HepG2 (cell line): ENCODE measurements around the gene TENT5A. TPM values are rescaled to one million over a fixed set of nuclear protein-coding genes. Genes with fewer than 3 reads are reported as not detected.
A peak's percentile ranks its signal among the peaks of the same experiment; 100 is the strongest.

Experiments used
- BCL6 ChIP-seq: IDR thresholded peaks from 2 replicates; pipeline ENCODE4 v1.6.1; 2016; ENCODE audit warnings: missing genetic modification reagents, missing compliant biosample characterization
- EED ChIP-seq: sonication (generic); formaldehyde crosslinking; IDR thresholded peaks from 2 replicates; pipeline ENCODE4 v1.5.0; 2020; ENCODE audit warnings: mild to moderate bottlenecking, missing genetic modification reagents
- GZF1 ChIP-seq: sonication (generic); formaldehyde crosslinking; IDR thresholded peaks from 2 replicates; pipeline ENCODE4 v1.5.1; 2020; ENCODE audit warnings: mild to moderate bottlenecking, missing genetic modification reagents
- JUNB ChIP-seq: sonication (generic); formaldehyde crosslinking; IDR thresholded peaks from 2 replicates; pipeline ENCODE4 v1.8.0; 2022; ENCODE audit warnings: missing genetic modification reagents, mild to moderate bottlenecking, borderline replicate concordance
- LCORL ChIP-seq, 2 experiments: fragments of 450-650 bp in 1 of 2; sonication (generic) in 1 of 2; formaldehyde crosslinking in 1 of 2; IDR thresholded peaks; 2 replicates each; pipeline versions ENCODE4 v1.5.0 to v1.6.1; 2017 to 2020; ENCODE audit warnings: antibody characterized with exemption in 1 of 2, missing genetic modification reagents in 1 of 2
- PAF1 ChIP-seq: IDR thresholded peaks from 2 replicates; pipeline ENCODE4 v1.6.1; 2016; ENCODE audit warnings: missing genetic modification reagents, missing compliant biosample characterization
- PITX1 ChIP-seq: sonication (generic); formaldehyde crosslinking; IDR thresholded peaks from 2 replicates; pipeline ENCODE4 v1.5.1; 2020; ENCODE audit warnings: mild to moderate bottlenecking, missing genetic modification reagents
- U2AF2 ChIP-seq: fragments of 200-400 bp; formaldehyde crosslinking; IDR thresholded peaks from 2 replicates; pipeline ENCODE4 v1.6.1; 2017; ENCODE audit warnings: low read depth, mild to moderate bottlenecking, low read length
- ZNF556 ChIP-seq: sonication (generic); formaldehyde crosslinking; IDR thresholded peaks from 2 replicates; pipeline ENCODE4 v1.4.0; 2020; ENCODE audit warnings: mild to moderate bottlenecking, missing genetic modification reagents, borderline replicate concordance
- ZNF879 ChIP-seq: sonication (generic); formaldehyde crosslinking; IDR thresholded peaks from 2 replicates; pipeline ENCODE4 v1.8.1; 2023; ENCODE audit warnings: missing genetic modification reagents
- ZNF891 ChIP-seq: sonication (generic); formaldehyde crosslinking; IDR thresholded peaks from 2 replicates; pipeline ENCODE4 v1.5.0; 2020; ENCODE audit warnings: mild to moderate bottlenecking, missing genetic modification reagents
- polyA plus RNA-seq, 8 experiments: library from polyadenylated mRNA; depleted of rRNA in 3 of 8; stranded (reverse) in 7 of 8; unstranded in 1 of 8; fragments of >200 nt; fragmentation: Illumina TruSeq in 4 of 8; extraction: Trizol in 4 of 8; gene quantifications; 2 replicates each; pipeline versions ENCODE4 v1.2.1 to v1.2.3, GENCODE V29; 2011 to 2016; ENCODE audit warnings: low read depth in 4 of 8, missing spikeins in 1 of 8, mixed read lengths in 1 of 8; ENCODE audit not compliant: insufficient read depth in 1 of 8
- total RNA-seq, 5 experiments: library from RNA; depleted of rRNA; stranded (reverse); fragments of >200 nt; fragmentation: Illumina TruSeq; extraction: Trizol; gene quantifications; 2 replicates each; pipeline ENCODE4 v1.2.3, GENCODE V29; 2016; ENCODE audit warnings: low read depth in 1 of 5
- TF ChIP-seq, protein P1 (sequence below), 2 experiments: sonication (generic) in 1 of 2; formaldehyde crosslinking in 1 of 2; IDR thresholded peaks; 2 replicates each; pipeline versions ENCODE4 v1.4.0 to v1.6.1; 2018 to 2020; ENCODE audit warnings: missing genetic modification reagents in 2 of 2, borderline replicate concordance in 1 of 2, low read depth in 1 of 2, mild to moderate bottlenecking in 1 of 2, missing biosample characterization in 1 of 2
- TF ChIP-seq, protein P2 (sequence below): sonication (generic); formaldehyde crosslinking; IDR thresholded peaks from 2 replicates; pipeline ENCODE4 v1.5.0; 2020; ENCODE audit warnings: missing genetic modification reagents
- TF ChIP-seq, protein P3 (sequence below): sonication (generic); formaldehyde crosslinking; IDR thresholded peaks from 2 replicates; pipeline ENCODE4 v1.5.0; 2020; ENCODE audit warnings: mild to moderate bottlenecking, missing genetic modification reagents, borderline replicate concordance
- TF ChIP-seq, protein P4 (sequence below): IDR thresholded peaks from 2 replicates; pipeline ENCODE4 v1.6.1; 2012; ENCODE audit warnings: inconsistent platforms
- TF ChIP-seq, protein P5 (sequence below): sonication (generic); formaldehyde crosslinking; IDR thresholded peaks from 2 replicates; pipeline ENCODE4 v1.5.0; 2020; ENCODE audit warnings: mild to moderate bottlenecking, missing genetic modification reagents, borderline replicate concordance
- TF ChIP-seq, protein P6 (sequence below): IDR thresholded peaks from 2 replicates; pipeline ENCODE4 v1.6.1; 2016

TENT5A gene
- total and polyA plus RNA-seq, 2 of the 13 experiments (the other 11 are each of a cell fraction or from before 2014, with no cell fraction given), result 8.0 to 13.8 TPM

DNA sequence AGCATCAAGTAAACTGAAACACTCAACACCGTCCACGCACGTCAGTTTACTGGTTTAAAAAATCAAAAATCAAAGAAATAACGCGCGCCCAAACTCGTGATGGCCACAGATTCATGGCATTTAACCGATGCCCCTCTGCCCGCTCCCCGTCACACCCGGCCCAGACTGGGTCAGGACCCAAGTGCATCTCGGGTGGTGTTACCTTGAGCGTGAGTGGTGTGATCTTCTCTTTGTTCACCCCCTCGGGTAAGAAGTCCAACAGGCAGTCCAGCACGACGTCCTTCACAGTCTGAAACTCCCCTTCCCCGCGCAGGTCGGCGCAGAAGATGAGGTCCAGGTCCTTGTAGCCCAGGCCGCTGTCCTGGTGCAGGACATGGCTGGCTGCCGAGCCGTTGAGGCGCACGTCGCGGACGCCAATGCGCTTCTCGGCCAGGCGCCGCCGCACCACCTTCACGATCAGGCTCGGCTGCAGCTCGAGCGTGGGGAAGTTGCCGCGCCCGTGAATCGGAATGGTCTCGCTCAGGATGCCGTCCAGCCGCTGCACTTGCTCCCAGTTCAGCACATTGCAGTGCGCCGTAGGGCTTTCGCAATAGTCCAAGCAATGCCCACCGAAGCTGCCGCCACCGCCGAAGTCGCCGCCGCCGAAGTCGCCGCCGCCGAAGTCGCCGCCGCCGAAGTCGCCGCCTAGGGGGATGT is 945 bp downstream of the TENT5A start (continued):
- TF ChIP-seq, protein P1, sequence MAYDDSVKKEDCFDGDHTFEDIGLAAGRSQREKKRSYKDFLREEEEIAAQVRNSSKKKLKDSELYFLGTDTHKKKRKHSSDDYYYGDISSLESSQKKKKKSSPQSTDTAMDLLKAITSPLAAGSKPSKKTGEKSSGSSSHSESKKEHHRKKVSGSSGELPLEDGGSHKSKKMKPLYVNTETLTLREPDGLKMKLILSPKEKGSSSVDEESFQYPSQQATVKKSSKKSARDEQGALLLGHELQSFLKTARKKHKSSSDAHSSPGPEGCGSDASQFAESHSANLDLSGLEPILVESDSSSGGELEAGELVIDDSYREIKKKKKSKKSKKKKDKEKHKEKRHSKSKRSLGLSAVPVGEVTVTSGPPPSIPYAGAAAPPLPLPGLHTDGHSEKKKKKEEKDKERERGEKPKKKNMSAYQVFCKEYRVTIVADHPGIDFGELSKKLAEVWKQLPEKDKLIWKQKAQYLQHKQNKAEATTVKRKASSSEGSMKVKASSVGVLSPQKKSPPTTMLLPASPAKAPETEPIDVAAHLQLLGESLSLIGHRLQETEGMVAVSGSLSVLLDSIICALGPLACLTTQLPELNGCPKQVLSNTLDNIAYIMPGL (CRISPR knock-in tag; IDR thresholded peaks at IDR 0.05; ENCODE audit: borderline replicate concordance in 1 of 2, low read depth in 1 of 2), result peak in 1 of 2 experiments; percentile 36; a peak in 1 of 4 replicates
- TF ChIP-seq JUNB, result no peak
- TF ChIP-seq U2AF2, result no peak
- TF ChIP-seq ZNF879, result no peak; the same call in 1 of the 2 replicates
- TF ChIP-seq, protein P2, sequence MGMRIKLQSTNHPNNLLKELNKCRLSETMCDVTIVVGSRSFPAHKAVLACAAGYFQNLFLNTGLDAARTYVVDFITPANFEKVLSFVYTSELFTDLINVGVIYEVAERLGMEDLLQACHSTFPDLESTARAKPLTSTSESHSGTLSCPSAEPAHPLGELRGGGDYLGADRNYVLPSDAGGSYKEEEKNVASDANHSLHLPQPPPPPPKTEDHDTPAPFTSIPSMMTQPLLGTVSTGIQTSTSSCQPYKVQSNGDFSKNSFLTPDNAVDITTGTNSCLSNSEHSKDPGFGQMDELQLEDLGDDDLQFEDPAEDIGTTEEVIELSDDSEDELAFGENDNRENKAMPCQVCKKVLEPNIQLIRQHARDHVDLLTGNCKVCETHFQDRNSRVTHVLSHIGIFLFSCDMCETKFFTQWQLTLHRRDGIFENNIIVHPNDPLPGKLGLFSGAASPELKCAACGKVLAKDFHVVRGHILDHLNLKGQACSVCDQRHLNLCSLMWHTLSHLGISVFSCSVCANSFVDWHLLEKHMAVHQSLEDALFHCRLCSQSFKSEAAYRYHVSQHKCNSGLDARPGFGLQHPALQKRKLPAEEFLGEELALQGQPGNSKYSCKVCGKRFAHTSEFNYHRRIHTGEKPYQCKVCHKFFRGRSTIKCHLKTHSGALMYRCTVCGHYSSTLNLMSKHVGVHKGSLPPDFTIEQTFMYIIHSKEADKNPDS (CRISPR knock-in tag), result peak; percentile 27; the same call in 1 of the 2 replicates
- TF ChIP-seq EED (CRISPR knock-in tag), result peak; percentile 78; the same call in 1 of the 2 replicates
- TF ChIP-seq, protein P3, sequence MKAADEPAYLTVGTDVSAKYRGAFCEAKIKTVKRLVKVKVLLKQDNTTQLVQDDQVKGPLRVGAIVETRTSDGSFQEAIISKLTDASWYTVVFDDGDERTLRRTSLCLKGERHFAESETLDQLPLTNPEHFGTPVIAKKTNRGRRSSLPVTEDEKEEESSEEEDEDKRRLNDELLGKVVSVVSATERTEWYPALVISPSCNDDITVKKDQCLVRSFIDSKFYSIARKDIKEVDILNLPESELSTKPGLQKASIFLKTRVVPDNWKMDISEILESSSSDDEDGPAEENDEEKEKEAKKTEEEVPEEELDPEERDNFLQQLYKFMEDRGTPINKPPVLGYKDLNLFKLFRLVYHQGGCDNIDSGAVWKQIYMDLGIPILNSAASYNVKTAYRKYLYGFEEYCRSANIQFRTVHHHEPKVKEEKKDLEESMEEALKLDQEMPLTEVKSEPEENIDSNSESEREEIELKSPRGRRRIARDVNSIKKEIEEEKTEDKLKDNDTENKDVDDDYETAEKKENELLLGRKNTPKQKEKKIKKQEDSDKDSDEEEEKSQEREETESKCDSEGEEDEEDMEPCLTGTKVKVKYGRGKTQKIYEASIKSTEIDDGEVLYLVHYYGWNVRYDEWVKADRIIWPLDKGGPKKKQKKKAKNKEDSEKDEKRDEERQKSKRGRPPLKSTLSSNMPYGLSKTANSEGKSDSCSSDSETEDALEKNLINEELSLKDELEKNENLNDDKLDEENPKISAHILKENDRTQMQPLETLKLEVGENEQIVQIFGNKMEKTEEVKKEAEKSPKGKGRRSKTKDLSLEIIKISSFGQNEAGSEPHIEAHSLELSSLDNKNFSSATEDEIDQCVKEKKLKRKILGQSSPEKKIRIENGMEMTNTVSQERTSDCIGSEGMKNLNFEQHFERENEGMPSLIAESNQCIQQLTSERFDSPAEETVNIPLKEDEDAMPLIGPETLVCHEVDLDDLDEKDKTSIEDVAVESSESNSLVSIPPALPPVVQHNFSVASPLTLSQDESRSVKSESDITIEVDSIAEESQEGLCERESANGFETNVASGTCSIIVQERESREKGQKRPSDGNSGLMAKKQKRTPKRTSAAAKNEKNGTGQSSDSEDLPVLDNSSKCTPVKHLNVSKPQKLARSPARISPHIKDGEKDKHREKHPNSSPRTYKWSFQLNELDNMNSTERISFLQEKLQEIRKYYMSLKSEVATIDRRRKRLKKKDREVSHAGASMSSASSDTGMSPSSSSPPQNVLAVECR (CRISPR knock-in tag), result peak; percentile 59; the same call in 1 of the 2 replicates
- no peak for TF ChIP-seq PAF1 (CRISPR knock-in tag)
- no peak for TF ChIP-seq GZF1 (CRISPR knock-in tag)
- TF ChIP-seq, protein P4, sequence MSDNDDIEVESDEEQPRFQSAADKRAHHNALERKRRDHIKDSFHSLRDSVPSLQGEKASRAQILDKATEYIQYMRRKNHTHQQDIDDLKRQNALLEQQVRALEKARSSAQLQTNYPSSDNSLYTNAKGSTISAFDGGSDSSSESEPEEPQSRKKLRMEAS, result no peak; the same call in 1 of the 2 replicates
- no peak for TF ChIP-seq LCORL (IDR thresholded peaks at IDR 0.05)
- peak; percentile 38; the same call in 1 of the 2 replicates for TF ChIP-seq LCORL (CRISPR knock-in tag; IDR thresholded peaks at IDR 0.05)
- no peak for TF ChIP-seq PITX1
- TF ChIP-seq, protein P5, sequence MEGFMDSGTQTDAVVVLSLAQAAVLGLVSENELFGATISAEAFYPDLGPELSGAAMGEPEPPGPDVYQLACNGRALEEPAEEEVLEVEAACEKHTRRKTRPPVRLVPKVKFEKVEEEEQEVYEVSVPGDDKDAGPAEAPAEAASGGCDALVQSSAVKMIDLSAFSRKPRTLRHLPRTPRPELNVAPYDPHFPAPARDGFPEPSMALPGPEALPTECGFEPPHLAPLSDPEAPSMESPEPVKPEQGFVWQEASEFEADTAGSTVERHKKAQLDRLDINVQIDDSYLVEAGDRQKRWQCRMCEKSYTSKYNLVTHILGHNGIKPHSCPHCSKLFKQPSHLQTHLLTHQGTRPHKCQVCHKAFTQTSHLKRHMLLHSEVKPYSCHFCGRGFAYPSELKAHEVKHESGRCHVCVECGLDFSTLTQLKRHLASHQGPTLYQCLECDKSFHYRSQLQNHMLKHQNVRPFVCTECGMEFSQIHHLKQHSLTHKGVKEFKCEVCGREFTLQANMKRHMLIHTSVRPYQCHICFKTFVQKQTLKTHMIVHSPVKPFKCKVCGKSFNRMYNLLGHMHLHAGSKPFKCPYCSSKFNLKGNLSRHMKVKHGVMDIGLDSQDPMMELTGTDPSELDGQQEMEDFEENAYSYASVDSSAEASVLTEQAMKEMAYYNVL (CRISPR knock-in tag), result 0 out of 2 replicates have a peak, but pooled peaks have one; percentile 23
- no peak for TF ChIP-seq ZNF556 (CRISPR knock-in tag)
- TF ChIP-seq, protein P6, sequence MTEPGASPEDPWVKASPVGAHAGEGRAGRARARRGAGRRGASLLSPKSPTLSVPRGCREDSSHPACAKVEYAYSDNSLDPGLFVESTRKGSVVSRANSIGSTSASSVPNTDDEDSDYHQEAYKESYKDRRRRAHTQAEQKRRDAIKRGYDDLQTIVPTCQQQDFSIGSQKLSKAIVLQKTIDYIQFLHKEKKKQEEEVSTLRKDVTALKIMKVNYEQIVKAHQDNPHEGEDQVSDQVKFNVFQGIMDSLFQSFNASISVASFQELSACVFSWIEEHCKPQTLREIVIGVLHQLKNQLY (CRISPR knock-in tag), result no peak
- TF ChIP-seq BCL6 (CRISPR knock-in tag), result peak; percentile 23; the same call in 1 of the 2 replicates
- no peak for TF ChIP-seq ZNF891
